ENCODE data around the gene SP7. TPM values are rescaled to one million over a fixed set of nuclear protein-coding genes. Genes with fewer than 3 reads are reported as not detected.
"Not testable (repeated sequence)": the region's sequence is repeated elsewhere in the genome, so short reads cannot be mapped to it uniquely, and the experiment has no call there.

Gene SP7
- total RNA-seq, 3 donors from 2014 or later: not detected

DNA sequence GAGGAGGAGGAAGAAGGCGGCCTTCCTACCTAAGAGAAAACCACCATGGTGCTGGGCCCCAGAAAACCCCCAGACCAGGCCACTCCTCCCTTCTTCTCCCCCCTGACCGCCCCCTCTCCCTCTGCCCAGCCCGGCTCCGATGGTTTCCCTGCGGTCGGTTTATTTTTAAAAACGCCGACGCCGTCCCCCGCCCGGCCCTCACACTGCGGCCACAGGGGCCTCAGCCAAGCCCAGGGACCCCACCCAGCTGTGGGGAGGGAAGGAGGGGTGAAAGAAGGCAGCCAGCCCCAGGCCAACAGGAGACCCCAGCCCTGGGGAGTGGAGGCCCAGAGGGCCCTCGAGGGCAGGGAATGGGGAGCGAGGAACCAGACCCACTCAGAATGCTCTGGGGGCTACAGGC, 3.4 kb downstream of the SP7 start:
- Histone ChIP-seq H3K27ac (no peak overlapping the region), H3K27me3 (peaks cover 0 to 14% of the 10 kb centered on the region in 2 donors), H3K4me1 (no peaks in the 10 kb centered on the region), H3K4me3 (no peak overlapping the region), H3K36me3 (no peaks in the 10 kb centered on the region), H3K9me3 (no peaks in the 10 kb centered on the region)
- DNase-seq (ENCODE audit: low spot score in 2 of 2): no peak
- intact Hi-C loops (cut with DNase I; ENCODE audit: low total_unique reads): no loop called here
- no peak for TF ChIP-seq POLR2AphosphoS5 (IDR thresholded peaks at IDR 0.05)
- TF ChIP-seq, protein P1, sequence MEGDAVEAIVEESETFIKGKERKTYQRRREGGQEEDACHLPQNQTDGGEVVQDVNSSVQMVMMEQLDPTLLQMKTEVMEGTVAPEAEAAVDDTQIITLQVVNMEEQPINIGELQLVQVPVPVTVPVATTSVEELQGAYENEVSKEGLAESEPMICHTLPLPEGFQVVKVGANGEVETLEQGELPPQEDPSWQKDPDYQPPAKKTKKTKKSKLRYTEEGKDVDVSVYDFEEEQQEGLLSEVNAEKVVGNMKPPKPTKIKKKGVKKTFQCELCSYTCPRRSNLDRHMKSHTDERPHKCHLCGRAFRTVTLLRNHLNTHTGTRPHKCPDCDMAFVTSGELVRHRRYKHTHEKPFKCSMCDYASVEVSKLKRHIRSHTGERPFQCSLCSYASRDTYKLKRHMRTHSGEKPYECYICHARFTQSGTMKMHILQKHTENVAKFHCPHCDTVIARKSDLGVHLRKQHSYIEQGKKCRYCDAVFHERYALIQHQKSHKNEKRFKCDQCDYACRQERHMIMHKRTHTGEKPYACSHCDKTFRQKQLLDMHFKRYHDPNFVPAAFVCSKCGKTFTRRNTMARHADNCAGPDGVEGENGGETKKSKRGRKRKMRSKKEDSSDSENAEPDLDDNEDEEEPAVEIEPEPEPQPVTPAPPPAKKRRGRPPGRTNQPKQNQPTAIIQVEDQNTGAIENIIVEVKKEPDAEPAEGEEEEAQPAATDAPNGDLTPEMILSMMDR (IDR thresholded peaks at IDR 0.05): no peak
- TF ChIP-seq POLR2A (IDR thresholded peaks at IDR 0.05): no peak

- H3K36me3 ChIP-seq; DNase-seq (ENCODE audit: low spot score in 2 of 2); H3K27ac ChIP-seq; intact Hi-C loops (cut with DNase I; ENCODE audit: low total_unique reads); H3K9me3 ChIP-seq; H3K4me3 ChIP-seq; H3K4me1 ChIP-seq: not testable (repeated sequence)
- H3K27me3 ChIP-seq: peaks cover 0 to 14% of the 10 kb centered on the region in 2 donors
Measured at GRCh38 chr12:53332339-53332738, 3.8 kb downstream of the SP7 start.

- Histone ChIP-seq H3K4me3 (no peak overlapping the region), H3K27me3 (peaks cover 0 to 8% of the 10 kb centered on the region in 2 donors), H3K9me3 (no peaks in the 10 kb centered on the region), H3K36me3 (no peaks in the 10 kb centered on the region), H3K4me1 (no peaks in the 10 kb centered on the region), H3K27ac (no peak overlapping the region)
- DNase-seq (ENCODE audit: low spot score in 2 of 2): no peak
- intact Hi-C loops (cut with DNase I; ENCODE audit: low total_unique reads): no loop called here
- TF ChIP-seq, protein P1 (IDR thresholded peaks at IDR 0.05): no peak
- no peak for TF ChIP-seq POLR2A (IDR thresholded peaks at IDR 0.05)
- no peak for TF ChIP-seq POLR2AphosphoS5 (IDR thresholded peaks at IDR 0.05)
Measured at GRCh38 chr12:53330671-53331070, 5.5 kb downstream of the SP7 start.

DNA sequence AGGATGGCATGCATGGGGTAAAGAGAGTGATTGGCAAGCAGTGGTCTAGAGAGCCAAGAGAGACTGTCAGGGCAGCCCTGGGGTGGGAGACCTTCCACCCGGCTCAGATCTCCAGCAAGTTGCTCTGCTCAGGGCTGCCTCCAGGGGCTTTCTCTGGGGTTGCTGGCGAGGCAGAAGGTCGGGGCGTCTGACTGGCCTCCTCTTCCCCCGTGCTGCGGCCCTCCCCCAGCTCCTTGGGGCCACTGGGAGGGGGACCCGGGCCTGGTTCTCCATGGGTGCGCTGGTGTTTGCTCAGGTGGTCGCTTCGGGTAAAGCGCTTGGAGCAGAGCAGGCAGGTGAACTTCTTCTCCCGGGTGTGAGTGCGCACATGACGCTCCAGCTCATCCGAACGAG, 8.1 kb downstream of the SP7 start:
- Histone ChIP-seq H3K27me3 (no peaks in the 10 kb centered on the region), H3K9me3 (no peaks in the 10 kb centered on the region), H3K4me1 (no peaks in the 10 kb centered on the region), H3K4me3 (no peak overlapping the region), H3K36me3 (no peaks in the 10 kb centered on the region), H3K27ac (no peak overlapping the region)
- no peak for DNase-seq (ENCODE audit: low spot score in 2 of 2)
- intact Hi-C loops (cut with DNase I; ENCODE audit: low total_unique reads): no loop called here
- TF ChIP-seq POLR2AphosphoS5 (IDR thresholded peaks at IDR 0.05): no peak
- no peak for TF ChIP-seq POLR2A (IDR thresholded peaks at IDR 0.05)
- TF ChIP-seq, protein P1 (IDR thresholded peaks at IDR 0.05): no peak

GRCh38 chr12:53327435-53328042, 8.6 kb downstream of the SP7 start:
- H3K27me3 ChIP-seq: no peaks in the 10 kb centered on the region
- no peak overlapping the region for H3K4me3 ChIP-seq
- TF ChIP-seq POLR2AphosphoS5 (IDR thresholded peaks at IDR 0.05): no peak
- TF ChIP-seq, protein P1 (IDR thresholded peaks at IDR 0.05): no peak
- no peak for TF ChIP-seq POLR2A (IDR thresholded peaks at IDR 0.05)
- H3K9me3 ChIP-seq: no peaks in the 10 kb centered on the region
- H3K4me1 ChIP-seq: no peaks in the 10 kb centered on the region
- no peak for DNase-seq (ENCODE audit: low spot score in 2 of 2)
- H3K36me3 ChIP-seq: no peaks in the 10 kb centered on the region
- intact Hi-C loops (cut with DNase I; ENCODE audit: low total_unique reads): no loop called here
- H3K27ac ChIP-seq: no peak overlapping the region

All from breast epithelium (tissue), 4 donors.